ENCODE results near the gene PITRM1.

Gene PITRM1

GRCh38 chr10:3096149-3096548, 76.4 kb downstream of the PITRM1 start:
- no peak for DNase-seq

- DNase-seq, result no peak
Measured at GRCh38 chr10:3095373-3096139, 77.0 kb downstream of the PITRM1 start.

GRCh38 chr10:3094609-3095036, 78.0 kb downstream of the PITRM1 start:
- no peak for DNase-seq

GRCh38 chr10:3093996-3094395, 78.6 kb downstream of the PITRM1 start:
- DNase-seq, result no peak

GRCh38 chr10:3091921-3092320, 80.7 kb downstream of the PITRM1 start:
- DNase-seq, result no peak

- DNase-seq, result no peak
Measured at GRCh38 chr10:3090914-3091787, 81.4 kb downstream of the PITRM1 start.

GRCh38 chr10:3090388-3090787, 82.2 kb downstream of the PITRM1 start:
- no peak for DNase-seq

All from NCI-H2081 treated with DMSO at 0.1 percent for 48 hours (cell line).